Neutrophil (primary cell): ENCODE results near the gene SNCAIP.

Experiments
- H3K27ac ChIP-seq: fragments of 200-600 bp; sonication (generic); 2 replicates; pipeline ENCODE4 v1.5.1; 2016; ENCODE audit warnings: mild to moderate bottlenecking, moderate library complexity
- H3K27me3 ChIP-seq: fragments of 200-600 bp; sonication (generic); 2 replicates; pipeline ENCODE4 v1.6.0; 2016; ENCODE audit warnings: mild to moderate bottlenecking
- H3K36me3 ChIP-seq: fragments of 200-600 bp; sonication (generic); 2 replicates; pipeline ENCODE4 v1.5.1; 2017
- H3K4me1 ChIP-seq, 2 experiments: fragments of 200-600 bp in 1 of 2; sonication (generic) in 1 of 2; 1 replicate in 1 of 2; 2 replicates in 1 of 2; pipeline versions ENCODE4 v1.5.1 to v1.6.1; 2013 to 2016; ENCODE audit warnings: low read depth in 1 of 2, low read length in 1 of 2, mild to moderate bottlenecking in 1 of 2, moderate library complexity in 1 of 2; ENCODE audit not compliant: control insufficient read depth in 1 of 2, insufficient read depth in 1 of 2
- H3K4me3 ChIP-seq, 2 experiments: fragments of 200-600 bp in 1 of 2; sonication (generic) in 1 of 2; 1 replicate in 1 of 2; 2 replicates in 1 of 2; pipeline ENCODE4 v1.5.1; 2013 to 2016; ENCODE audit warnings: low read depth in 1 of 2, low read length in 1 of 2, mild to moderate bottlenecking in 1 of 2, moderate library complexity in 1 of 2
- H3K9me3 ChIP-seq: fragments of 200-600 bp; sonication (generic); 2 replicates; pipeline ENCODE4 v1.5.1; 2016
- TF ChIP-seq, protein P1 (sequence below): fragments of 200-600 bp; sonication (generic); IDR thresholded peaks from 2 replicates; pipeline ENCODE4 v1.5.1; 2016; ENCODE audit warnings: antibody characterized with exemption

Gene SNCAIP

DNA sequence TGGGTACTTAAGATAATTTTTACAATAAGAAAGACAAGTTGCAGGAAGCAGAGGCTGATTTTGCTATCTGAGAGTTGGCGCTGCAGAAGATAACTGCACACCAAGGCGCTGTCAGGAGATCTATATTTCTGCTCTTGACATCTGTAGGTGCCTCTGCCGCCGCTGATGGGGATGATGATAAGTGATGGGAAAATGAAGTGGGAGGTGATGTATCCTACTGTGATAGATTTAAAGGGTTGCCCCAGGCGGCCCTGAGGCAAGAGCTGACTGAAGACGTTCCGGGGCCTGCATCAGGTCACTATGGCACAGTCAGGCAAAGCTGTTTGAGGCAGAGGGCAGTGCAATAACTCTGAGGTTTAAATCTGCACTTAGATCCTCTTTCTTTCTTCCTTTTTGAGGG, 78.1 kb downstream of the SNCAIP start:
- no peaks in the 10 kb centered on the region for H3K36me3 ChIP-seq
- H3K27ac ChIP-seq, result no peak overlapping the region
- no peaks in the 10 kb centered on the region for H3K9me3 ChIP-seq
- H3K4me3 ChIP-seq, result no peak overlapping the region
- no peaks in the 10 kb centered on the region for H3K27me3 ChIP-seq
- TF ChIP-seq, protein P1, sequence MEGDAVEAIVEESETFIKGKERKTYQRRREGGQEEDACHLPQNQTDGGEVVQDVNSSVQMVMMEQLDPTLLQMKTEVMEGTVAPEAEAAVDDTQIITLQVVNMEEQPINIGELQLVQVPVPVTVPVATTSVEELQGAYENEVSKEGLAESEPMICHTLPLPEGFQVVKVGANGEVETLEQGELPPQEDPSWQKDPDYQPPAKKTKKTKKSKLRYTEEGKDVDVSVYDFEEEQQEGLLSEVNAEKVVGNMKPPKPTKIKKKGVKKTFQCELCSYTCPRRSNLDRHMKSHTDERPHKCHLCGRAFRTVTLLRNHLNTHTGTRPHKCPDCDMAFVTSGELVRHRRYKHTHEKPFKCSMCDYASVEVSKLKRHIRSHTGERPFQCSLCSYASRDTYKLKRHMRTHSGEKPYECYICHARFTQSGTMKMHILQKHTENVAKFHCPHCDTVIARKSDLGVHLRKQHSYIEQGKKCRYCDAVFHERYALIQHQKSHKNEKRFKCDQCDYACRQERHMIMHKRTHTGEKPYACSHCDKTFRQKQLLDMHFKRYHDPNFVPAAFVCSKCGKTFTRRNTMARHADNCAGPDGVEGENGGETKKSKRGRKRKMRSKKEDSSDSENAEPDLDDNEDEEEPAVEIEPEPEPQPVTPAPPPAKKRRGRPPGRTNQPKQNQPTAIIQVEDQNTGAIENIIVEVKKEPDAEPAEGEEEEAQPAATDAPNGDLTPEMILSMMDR, result no peak
- no peaks in the 10 kb centered on the region for H3K4me1 ChIP-seq

DNA sequence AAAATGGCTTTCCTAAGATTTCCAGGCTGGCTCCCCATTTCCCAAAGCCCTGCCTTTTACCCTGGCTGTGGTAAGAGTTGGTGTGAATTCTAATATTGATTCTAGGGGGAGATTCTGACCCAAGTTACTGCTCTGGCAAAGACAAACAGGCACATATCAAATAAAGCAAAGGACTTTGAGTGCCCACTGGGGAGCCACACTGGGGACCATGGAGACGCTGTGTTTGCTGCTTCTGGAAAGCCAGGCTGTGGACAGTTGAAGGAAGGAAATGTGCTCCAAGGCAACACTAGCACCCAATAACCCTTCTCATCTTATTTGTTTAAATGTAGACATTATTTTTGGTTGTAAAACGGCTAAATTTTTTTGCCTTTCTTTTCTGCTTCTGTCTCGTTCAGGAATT, 78.7 kb downstream of the SNCAIP start:
- TF ChIP-seq, protein P1, result no peak

GRCh38 chr5:122391621-122392020, 79.6 kb downstream of the SNCAIP start:
- Histone ChIP-seq H3K27me3 (no peaks in the 10 kb centered on the region), H3K4me1 (no peaks in the 10 kb centered on the region), H3K4me3 (no peak overlapping the region), H3K9me3 (no peaks in the 10 kb centered on the region), H3K36me3 (no peaks in the 10 kb centered on the region), H3K27ac (no peak overlapping the region)
- TF ChIP-seq, protein P1, result no peak

More for the DNA sequence above, 78.7 kb downstream of the SNCAIP start:
- Histone ChIP-seq H3K27ac (no peak overlapping the region), H3K27me3 (no peaks in the 10 kb centered on the region), H3K36me3 (no peaks in the 10 kb centered on the region), H3K9me3 (no peaks in the 10 kb centered on the region), H3K4me1 (no peaks in the 10 kb centered on the region), H3K4me3 (no peak overlapping the region)

DNA sequence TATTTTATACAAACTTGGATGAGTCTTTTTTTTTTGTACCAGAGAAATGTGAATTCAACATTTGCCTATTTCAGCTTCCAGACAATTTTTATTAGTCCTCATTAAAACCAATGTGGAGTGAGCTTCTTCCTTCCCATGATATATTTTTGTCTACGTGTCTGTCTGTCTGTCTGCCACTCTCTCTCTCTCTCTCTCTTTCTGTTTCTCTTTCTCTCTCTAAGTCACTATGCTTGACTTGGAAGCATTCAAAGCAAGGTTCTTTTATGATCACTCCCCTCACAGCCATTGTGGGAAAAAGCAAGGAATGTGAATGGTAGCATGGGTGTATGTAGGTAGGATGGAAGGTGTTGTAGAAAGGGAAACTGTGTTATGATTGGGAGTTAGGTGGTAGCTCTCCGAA, 80.2 kb downstream of the SNCAIP start:
- Histone ChIP-seq H3K36me3 (no peaks in the 10 kb centered on the region), H3K4me1 (no peaks in the 10 kb centered on the region), H3K4me3 (no peak overlapping the region), H3K27ac (no peak overlapping the region), H3K9me3 (no peaks in the 10 kb centered on the region), H3K27me3 (no peaks in the 10 kb centered on the region)
- TF ChIP-seq, protein P1, result no peak

- no peaks in the 10 kb centered on the region for H3K9me3 ChIP-seq
- H3K4me1 ChIP-seq, result no peaks in the 10 kb centered on the region
- no peaks in the 10 kb centered on the region for H3K36me3 ChIP-seq
- no peak overlapping the region for H3K27ac ChIP-seq
- TF ChIP-seq, protein P1, result no peak
- no peak overlapping the region for H3K4me3 ChIP-seq
- no peaks in the 10 kb centered on the region for H3K27me3 ChIP-seq
Measured at GRCh38 chr5:122392824-122393223, 80.8 kb downstream of the SNCAIP start.
